Endothelial cell of umbilical vein (primary cell): ENCODE data around the gene LSP1. TPM values are rescaled to one million over a fixed set of nuclear protein-coding genes. Genes with fewer than 3 reads are reported as not detected.

Experiments used
- BruUV-seq: library from RNA; stranded (reverse); fragments of 400-500 nt; replicated peaks from 2 replicates; lab custom pipeline; 2021; lab: Mats Ljungman, UMichigan
- CTCF ChIA-PET: fragments of 300-600, 350-600 bp; sonication (Branson Sonifier 250); formaldehyde crosslinking; loops from one replicate; lab custom pipeline; 2021; ENCODE audit warnings: antibody characterized with exemption, inconsistent platforms; lab: Charles Lee
- POLR2A ChIA-PET: fragments of 300-600, 350-600 bp; sonication (Branson Sonifier 250); formaldehyde crosslinking; loops from one replicate; lab custom pipeline; 2021; ENCODE audit warnings: antibody characterized with exemption, inconsistent platforms; lab: Charles Lee
- DNase-seq: peaks from one replicate; pipeline ENCODE4 v3.0.0-alpha.2; 2011; ENCODE audit warnings: low read depth, low spot score
- FAIRE-seq: peaks from 2 replicates; lab custom pipeline; 2011; peaks lifted over from hg19 to GRCh38; lab: Jason Lieb, UNC
- H2AFZ ChIP-seq: 2 replicates; pipeline ENCODE4 v1.6.0; 2012; ENCODE audit warnings: low read depth, low read length, control low read depth, inconsistent platforms
- H3K27ac ChIP-seq: 2 replicates; pipeline ENCODE4 v1.5.1; 2011; ENCODE audit warnings: low read depth, mild to moderate bottlenecking, control low read depth, low read length, moderate library complexity; ENCODE audit not compliant: insufficient read depth
- H3K27me3 ChIP-seq, 2 experiments: 2 replicates each; pipeline versions ENCODE4 v1.6.0 to v1.6.1; 2011; ENCODE audit warnings: low read length in 2 of 2, mixed read lengths in 1 of 2; ENCODE audit not compliant: control insufficient read depth in 2 of 2, insufficient read depth in 2 of 2
- H3K36me3 ChIP-seq, 2 experiments: 2 replicates in 1 of 2; 3 replicates in 1 of 2; pipeline ENCODE4 v1.5.1; 2011; ENCODE audit warnings: low read length in 2 of 2, mild to moderate bottlenecking in 1 of 2, moderate library complexity in 1 of 2; ENCODE audit not compliant: control insufficient read depth in 2 of 2, insufficient read depth in 2 of 2; ENCODE audit errors: extremely low read depth in 1 of 2
- H3K4me1 ChIP-seq: 3 replicates; pipeline ENCODE4 v1.5.1; 2011; ENCODE audit warnings: mild to moderate bottlenecking, low read length; ENCODE audit not compliant: control insufficient read depth, insufficient read depth; ENCODE audit errors: extremely low read depth
- H3K4me2 ChIP-seq: 2 replicates; pipeline ENCODE4 v1.6.1; 2011; ENCODE audit warnings: low read length, control low read depth, mixed read lengths; ENCODE audit not compliant: insufficient read depth
- H3K4me3 ChIP-seq, 3 experiments: fragments of 200-600 bp in 1 of 3; sonication (generic), shearing (Covaris generic) in 1 of 3; replicated peaks in 1 of 3; 2 replicates each; pipeline ENCODE4 v1.5.1; 2011 to 2016; ENCODE audit warnings: control low read depth in 3 of 3, low read length in 3 of 3, mild to moderate bottlenecking in 2 of 3, inconsistent platforms in 1 of 3, low read depth in 1 of 3, moderate library complexity in 1 of 3; ENCODE audit not compliant: insufficient read depth in 1 of 3
- H3K79me2 ChIP-seq: 2 replicates; pipeline ENCODE4 v1.6.0; 2012; ENCODE audit warnings: low read length, inconsistent platforms; ENCODE audit not compliant: control insufficient read depth, insufficient read depth
- H3K9ac ChIP-seq: replicated peaks from 2 replicates; pipeline ENCODE3; 2011; ENCODE audit warnings: low read length, control low read depth; ENCODE audit not compliant: insufficient read depth; ENCODE audit errors: extremely low read depth
- H3K9me1 ChIP-seq: replicated peaks from 3 replicates; pipeline ENCODE4 v1.6.0; 2011; ENCODE audit warnings: mild to moderate bottlenecking, low read length; ENCODE audit not compliant: control insufficient read depth, insufficient read depth; ENCODE audit errors: extremely low read depth
- H3K9me3 ChIP-seq: replicated peaks from 2 replicates; pipeline ENCODE4 v1.5.1; 2012; ENCODE audit warnings: low read length, inconsistent platforms; ENCODE audit not compliant: control insufficient read depth, insufficient read depth
- H4K20me1 ChIP-seq: replicated peaks from 2 replicates; pipeline ENCODE3; 2011; ENCODE audit warnings: mild to moderate bottlenecking, low read length; ENCODE audit not compliant: control insufficient read depth, insufficient read depth; ENCODE audit errors: extremely low read depth
- EZH2 ChIP-seq: IDR thresholded peaks from 2 replicates; pipeline ENCODE4 v1.6.1; 2012; ENCODE audit warnings: borderline replicate concordance, low read depth, mild to moderate bottlenecking, moderate library complexity, low read length, inconsistent platforms; ENCODE audit not compliant: severe bottlenecking
- FOS ChIP-seq: IDR thresholded peaks from 2 replicates; pipeline ENCODE4 v1.6.1; 2011; ENCODE audit warnings: mild to moderate bottlenecking, low read length, moderate library complexity, borderline replicate concordance; ENCODE audit not compliant: insufficient read depth
- GATA2 ChIP-seq: IDR thresholded peaks from 2 replicates; pipeline ENCODE4 v1.7.0; 2011; ENCODE audit warnings: low read depth, mild to moderate bottlenecking, moderate library complexity, mixed read lengths, low read length; ENCODE audit not compliant: insufficient read length, insufficient read depth
- JUN ChIP-seq: IDR thresholded peaks from 2 replicates; pipeline ENCODE4 v1.6.1; 2011; ENCODE audit warnings: borderline replicate concordance, low read depth; ENCODE audit not compliant: insufficient read length, insufficient read depth
- MYC ChIP-seq: IDR thresholded peaks from one replicate; pipeline ENCODE4 v1.6.1; 2011; ENCODE audit warnings: mild to moderate bottlenecking, low read depth, low read length
- POLR2AphosphoS5 ChIP-seq: IDR thresholded peaks from 2 replicates; pipeline ENCODE4 v1.6.1; 2012; ENCODE audit warnings: low read depth, mild to moderate bottlenecking, control low read depth, low read length, moderate library complexity; ENCODE audit not compliant: insufficient read depth
- dilution Hi-C: fragments of 300-500 bp; cut with MboI; formaldehyde crosslinking; loops from one replicate; pipeline ENCODE4 v1.15.0; 2019; ENCODE audit warnings: low sequenced_read_pairs; ENCODE audit not compliant: extremely low pct_ligation_motif_present
- intact Hi-C: fragments of 100-400 bp; cut with micrococcal nuclease; formaldehyde crosslinking; loops from one replicate; pipeline ENCODE4 v1.10.0; 2022
- polyA plus RNA-seq, 4 experiments: library from polyadenylated mRNA; depleted of rRNA in 3 of 4; stranded (reverse) in 3 of 4; unstranded in 1 of 4; fragments of >200 nt; gene quantifications; 2 replicates each; pipeline versions ENCODE4 v1.2.1 to v1.2.3, GENCODE V29; 2011 to 2012; ENCODE audit warnings: missing spikeins in 1 of 4
- total RNA-seq: library from RNA; stranded (reverse); gene quantifications from 2 replicates; pipeline ENCODE4 v1.2.3, GENCODE V29; 2021
- TF ChIP-seq, protein P1 (sequence below), 2 donors: IDR thresholded peaks; 1 replicate in 1 of 2; 2 replicates in 1 of 2; pipeline ENCODE4 v1.5.1; 2011; ENCODE audit warnings: low read length in 2 of 2, mild to moderate bottlenecking in 2 of 2, moderate library complexity in 2 of 2, control low read depth in 1 of 2, inconsistent platforms in 1 of 2, low read depth in 1 of 2; ENCODE audit not compliant: insufficient read depth in 1 of 2; ENCODE audit errors: extremely low read depth in 1 of 2
- TF ChIP-seq, protein P2 (sequence below): IDR thresholded peaks from 2 replicates; pipeline ENCODE4 v1.6.1; 2011; ENCODE audit not compliant: insufficient read depth, insufficient read length

The LSP1 gene
- total and polyA plus RNA-seq, 2 donors (not counting 3 experiments of a cell fraction or from before 2014, with no cell fraction given), result not detected

DNA sequence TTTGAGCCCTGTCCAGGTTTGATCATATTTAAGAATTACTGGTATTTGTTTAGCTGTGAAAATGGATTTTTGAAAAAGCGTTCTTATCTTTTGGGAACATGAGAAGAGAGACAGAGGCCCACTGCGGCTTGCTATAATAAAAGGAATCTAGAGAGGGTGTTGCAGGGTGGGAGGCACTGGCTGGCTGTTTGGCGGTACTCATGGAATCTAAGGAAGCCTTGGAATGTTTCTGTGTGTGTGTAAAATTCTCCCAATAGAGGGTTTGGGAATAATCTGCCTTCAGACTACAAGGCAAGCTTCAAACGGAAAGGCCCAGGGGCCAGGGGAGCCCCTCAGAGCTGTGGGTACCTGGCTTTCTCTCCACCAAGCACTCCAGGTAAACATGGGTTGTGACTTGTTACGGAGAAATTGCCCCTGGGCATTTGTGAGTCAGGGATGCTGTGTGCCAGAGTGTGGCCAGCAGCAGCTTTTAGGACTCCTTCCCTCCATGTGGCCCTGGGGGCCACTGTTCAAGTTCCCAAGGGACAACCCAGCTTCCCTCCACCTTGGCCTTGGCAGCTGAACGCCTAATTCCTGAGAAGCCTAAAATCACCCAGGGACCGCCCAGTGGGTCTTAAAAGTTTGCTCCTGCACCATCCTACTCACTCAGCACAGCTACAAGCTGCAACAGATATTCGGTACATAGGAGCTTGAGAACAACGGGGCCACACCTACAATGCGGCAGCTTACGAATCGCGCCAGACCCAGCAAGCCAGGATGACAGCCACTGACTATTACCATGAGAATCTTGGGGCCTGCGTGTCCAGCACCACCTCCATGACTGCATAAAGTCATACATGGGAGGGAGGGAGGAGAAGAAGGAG lies 32.2 kb upstream of the LSP1 start:
- H3K4me3 ChIP-seq, result no peak overlapping the region
- dilution Hi-C loops (no loop called here), intact Hi-C loops (no loop called here)
- no peaks in the 10 kb centered on the region for H3K9me3 ChIP-seq
- no peak overlapping the region for H3K4me2 ChIP-seq
- H3K79me2 ChIP-seq, result no peaks in the 10 kb centered on the region
- H2AFZ ChIP-seq, result no peak overlapping the region
- no peaks in the 10 kb centered on the region for H3K9me1 ChIP-seq
- no peaks in the 10 kb centered on the region for H3K4me1 ChIP-seq
- CTCF ChIA-PET, result interaction anchor here (0.6 to 1.7 kb wide), 2 partner anchors 127 to 168 kb away, joined by 3 to 6 read pairs; no protein-coding TSS in a partner anchor
- no peaks in the 10 kb centered on the region for H3K36me3 ChIP-seq
- H3K27me3 ChIP-seq, result peaks cover 0 to 1% of the 10 kb centered on the region in 2 experiments
- BruUV-seq, result no TSS peak
- no peak overlapping the region for H3K27ac ChIP-seq
- TF ChIP-seq, protein P1, sequence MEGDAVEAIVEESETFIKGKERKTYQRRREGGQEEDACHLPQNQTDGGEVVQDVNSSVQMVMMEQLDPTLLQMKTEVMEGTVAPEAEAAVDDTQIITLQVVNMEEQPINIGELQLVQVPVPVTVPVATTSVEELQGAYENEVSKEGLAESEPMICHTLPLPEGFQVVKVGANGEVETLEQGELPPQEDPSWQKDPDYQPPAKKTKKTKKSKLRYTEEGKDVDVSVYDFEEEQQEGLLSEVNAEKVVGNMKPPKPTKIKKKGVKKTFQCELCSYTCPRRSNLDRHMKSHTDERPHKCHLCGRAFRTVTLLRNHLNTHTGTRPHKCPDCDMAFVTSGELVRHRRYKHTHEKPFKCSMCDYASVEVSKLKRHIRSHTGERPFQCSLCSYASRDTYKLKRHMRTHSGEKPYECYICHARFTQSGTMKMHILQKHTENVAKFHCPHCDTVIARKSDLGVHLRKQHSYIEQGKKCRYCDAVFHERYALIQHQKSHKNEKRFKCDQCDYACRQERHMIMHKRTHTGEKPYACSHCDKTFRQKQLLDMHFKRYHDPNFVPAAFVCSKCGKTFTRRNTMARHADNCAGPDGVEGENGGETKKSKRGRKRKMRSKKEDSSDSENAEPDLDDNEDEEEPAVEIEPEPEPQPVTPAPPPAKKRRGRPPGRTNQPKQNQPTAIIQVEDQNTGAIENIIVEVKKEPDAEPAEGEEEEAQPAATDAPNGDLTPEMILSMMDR (IDR thresholded peaks at IDR 0.05; ENCODE audit: extremely low read depth in 1 of 2, insufficient read depth in 1 of 2, low read depth in 1 of 2, low read length in 2 of 2), result no peak
- TF ChIP-seq POLR2AphosphoS5 (no peak), GATA2 (no peak), EZH2 (no peak), JUN (no peak), FOS (no peak), MYC (no peak)
- TF ChIP-seq, protein P2, sequence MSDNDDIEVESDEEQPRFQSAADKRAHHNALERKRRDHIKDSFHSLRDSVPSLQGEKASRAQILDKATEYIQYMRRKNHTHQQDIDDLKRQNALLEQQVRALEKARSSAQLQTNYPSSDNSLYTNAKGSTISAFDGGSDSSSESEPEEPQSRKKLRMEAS, result no peak
- FAIRE-seq (no peak), DNase-seq (no peak)
- POLR2A ChIA-PET, result no interaction called here
- H3K9ac ChIP-seq, result no peak overlapping the region
- H4K20me1 ChIP-seq, result no peaks in the 10 kb centered on the region
